Fibroblast of lung (primary cell): ENCODE data around the gene PRKCD. TPM values are rescaled to one million over a fixed set of nuclear protein-coding genes. Genes with fewer than 3 reads are reported as not detected.

ENCODE experiments used
- DNase-seq, 2 donors: peaks; one replicate each; pipeline versions ENCODE4 v3.0.0 to v3.0.0-alpha.2; 2010; ENCODE audit warnings: low read depth in 2 of 2
- H2AFZ ChIP-seq: 2 replicates; pipeline ENCODE4 v1.5.1; 2012; ENCODE audit warnings: low read length, control low read depth, inconsistent platforms
- H3K27ac ChIP-seq: 2 replicates; pipeline ENCODE4 v1.5.1; 2011; ENCODE audit warnings: low read length, control low read depth; ENCODE audit not compliant: insufficient read depth
- H3K27me3 ChIP-seq: 2 replicates; pipeline ENCODE4 v1.5.1; 2011; ENCODE audit warnings: mild to moderate bottlenecking, low read length; ENCODE audit not compliant: control insufficient read depth, insufficient read depth
- H3K36me3 ChIP-seq: 2 replicates; pipeline ENCODE4 v1.5.1; 2011; ENCODE audit warnings: low read length; ENCODE audit not compliant: control insufficient read depth, insufficient read depth
- H3K4me1 ChIP-seq: 2 replicates; pipeline ENCODE4 v1.5.1; 2011; ENCODE audit warnings: low read length; ENCODE audit not compliant: control insufficient read depth, insufficient read depth; ENCODE audit errors: extremely low read depth
- H3K4me2 ChIP-seq: 2 replicates; pipeline ENCODE4 v1.5.1; 2011; ENCODE audit warnings: low read length, control low read depth; ENCODE audit not compliant: insufficient read depth; ENCODE audit errors: extremely low read depth
- H3K4me3 ChIP-seq, 4 experiments: fragments of 200-600 bp in 1 of 4; sonication (generic) in 1 of 4; replicated peaks in 1 of 4; 2 replicates each; pipeline ENCODE4 v1.5.1; 2011 to 2016; ENCODE audit warnings: low read length in 4 of 4, low read depth in 3 of 4, mild to moderate bottlenecking in 3 of 4, control low read depth in 2 of 4, inconsistent platforms in 1 of 4, mixed read lengths in 1 of 4; ENCODE audit not compliant: insufficient read depth in 1 of 4; ENCODE audit errors: control extremely low read depth in 1 of 4
- H3K79me2 ChIP-seq: 2 replicates; pipeline ENCODE4 v1.5.1; 2012; ENCODE audit warnings: mild to moderate bottlenecking, low read length, inconsistent platforms; ENCODE audit not compliant: control insufficient read depth, insufficient read depth
- H3K9ac ChIP-seq: 2 replicates; pipeline ENCODE4 v1.5.1; 2011; ENCODE audit warnings: mild to moderate bottlenecking, low read length, control low read depth; ENCODE audit not compliant: insufficient read depth
- H3K9me3 ChIP-seq: 2 replicates; pipeline ENCODE4 v1.5.1; 2012; ENCODE audit warnings: low read depth, low read length; ENCODE audit not compliant: control insufficient read depth, insufficient read depth
- H4K20me1 ChIP-seq: 2 replicates; pipeline ENCODE4 v1.5.1; 2011; ENCODE audit warnings: low read length; ENCODE audit not compliant: control insufficient read depth, insufficient read depth; ENCODE audit errors: extremely low read depth
- EZH2 ChIP-seq: IDR thresholded peaks from 2 replicates; pipeline ENCODE4 v1.5.1; 2012; ENCODE audit warnings: low read length, control low read depth, mild to moderate bottlenecking; ENCODE audit errors: missing control alignments
- polyA plus RNA-seq, 2 donors: library from polyadenylated mRNA; depleted of rRNA in 1 of 2; stranded (reverse) in 1 of 2; unstranded in 1 of 2; fragments of >200 nt; gene quantifications; 2 replicates each; pipeline ENCODE4 v1.2.1, GENCODE V29; 2011 to 2012; ENCODE audit warnings: missing spikeins in 1 of 2
- total RNA-seq: library from RNA; depleted of rRNA; stranded (reverse); fragments of >200 nt; gene quantifications from 2 replicates; pipeline ENCODE4 v1.2.1, GENCODE V29; 2014
- TF ChIP-seq, protein P1 (sequence below), 2 donors: IDR thresholded peaks in 1 of 2; conservative IDR thresholded peaks in 1 of 2; 1 replicate in 1 of 2; 2 replicates in 1 of 2; pipeline ENCODE4 v1.5.1; 2011 to 2012; ENCODE audit warnings: low read length in 2 of 2, control low read depth in 1 of 2, inconsistent platforms in 1 of 2, low read depth in 1 of 2, mild to moderate bottlenecking in 1 of 2

The PRKCD gene
- total and polyA plus RNA-seq, 2 donors (not counting 1 experiment from before 2014, with no cell fraction given) = 3.8 to 21.2 TPM

DNA sequence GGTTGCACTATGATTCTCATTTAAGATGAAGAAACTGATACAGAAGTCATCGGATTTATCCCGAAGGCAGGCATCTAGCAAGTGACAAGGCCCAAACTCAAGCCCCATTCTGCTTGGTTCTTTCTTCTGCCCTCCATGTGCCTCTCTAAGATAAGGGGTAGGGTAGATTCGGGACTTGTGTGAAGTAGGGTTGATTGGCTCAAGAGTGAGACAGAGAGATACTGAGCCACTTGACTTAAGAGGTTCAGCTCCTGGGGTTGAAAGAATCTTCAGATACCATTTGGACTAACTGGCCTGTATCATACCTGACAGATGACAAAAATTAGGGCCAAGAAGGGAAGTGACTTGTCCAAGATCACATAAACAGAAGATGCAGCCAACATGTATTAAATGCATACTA, 31.7 kb upstream of the PRKCD start:
- H2AFZ ChIP-seq = no peak overlapping the region
- H3K4me1 ChIP-seq = peaks cover 11% of the 10 kb centered on the region
- peak overlapping the region; percentile 88 for H3K27ac ChIP-seq

DNA sequence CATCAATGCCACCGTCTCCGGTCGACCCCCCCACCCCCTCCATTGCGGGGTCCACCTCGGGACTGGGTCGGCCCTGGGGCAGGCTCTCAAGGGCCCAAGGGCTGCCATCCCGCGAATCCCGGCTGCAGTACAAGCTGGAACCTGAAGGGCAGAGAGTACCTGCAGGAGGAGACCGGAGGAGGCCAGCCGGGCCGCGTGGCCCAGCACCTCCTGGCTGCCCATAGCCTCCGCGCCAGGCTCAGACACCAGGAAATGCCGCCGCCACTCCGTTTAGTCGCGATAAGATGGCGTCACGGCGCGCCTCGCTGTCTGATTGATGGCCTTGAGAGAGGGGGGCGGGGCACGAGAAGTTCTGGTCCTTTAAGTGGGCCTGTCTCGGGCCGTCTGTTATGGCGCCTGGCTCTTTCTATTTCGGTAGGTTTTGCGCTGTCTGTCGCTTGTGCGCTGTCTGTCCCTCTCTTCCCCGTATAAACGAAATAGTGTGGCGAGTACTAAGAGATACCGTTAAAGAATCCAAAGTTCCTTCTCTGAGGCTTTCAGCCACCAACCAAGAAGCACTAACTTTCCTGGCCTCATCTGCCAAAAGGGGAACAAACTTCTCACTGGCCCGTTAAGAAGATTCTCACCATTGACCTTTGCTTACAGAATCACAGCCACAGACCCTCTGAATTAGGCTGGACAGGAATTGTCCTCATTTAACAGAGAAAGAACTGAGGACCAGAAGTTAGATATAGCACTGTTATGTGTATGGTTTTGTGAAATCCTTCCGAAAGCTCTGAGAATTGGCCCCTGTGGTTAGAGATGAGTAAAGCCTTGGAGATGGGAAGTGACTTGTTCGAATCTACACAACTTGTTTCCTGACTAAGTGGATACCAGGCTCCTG, 30.6 kb upstream of the PRKCD start, which contains the start of gene RFT1:
RFT1 (minus strand) TSS at position 257 of the 883 bp plus-strand sequence; CDS start at position 222, 35 bp downstream.
- no peaks in the 10 kb centered on the region for H3K9me3 ChIP-seq
- peak; percentile 94 to 96 for DNase-seq
- peak within 1 kb of the TSS; percentile 88 for H3K27ac ChIP-seq
- H3K27me3 ChIP-seq = no peaks in the 10 kb centered on the region
- peak within 1 kb of the TSS; percentile 93 to 98 (median 96) for H3K4me3 ChIP-seq
- H3K36me3 ChIP-seq = no peaks in the 10 kb centered on the region
- H3K4me2 ChIP-seq = peak within 1 kb of the TSS; percentile 97
- peak within 1 kb of the TSS; percentile 80 for H2AFZ ChIP-seq
- no peaks in the 10 kb centered on the region for H4K20me1 ChIP-seq
- H3K79me2 ChIP-seq = peaks cover 19% of the 10 kb centered on the region
- TF ChIP-seq, protein P1, sequence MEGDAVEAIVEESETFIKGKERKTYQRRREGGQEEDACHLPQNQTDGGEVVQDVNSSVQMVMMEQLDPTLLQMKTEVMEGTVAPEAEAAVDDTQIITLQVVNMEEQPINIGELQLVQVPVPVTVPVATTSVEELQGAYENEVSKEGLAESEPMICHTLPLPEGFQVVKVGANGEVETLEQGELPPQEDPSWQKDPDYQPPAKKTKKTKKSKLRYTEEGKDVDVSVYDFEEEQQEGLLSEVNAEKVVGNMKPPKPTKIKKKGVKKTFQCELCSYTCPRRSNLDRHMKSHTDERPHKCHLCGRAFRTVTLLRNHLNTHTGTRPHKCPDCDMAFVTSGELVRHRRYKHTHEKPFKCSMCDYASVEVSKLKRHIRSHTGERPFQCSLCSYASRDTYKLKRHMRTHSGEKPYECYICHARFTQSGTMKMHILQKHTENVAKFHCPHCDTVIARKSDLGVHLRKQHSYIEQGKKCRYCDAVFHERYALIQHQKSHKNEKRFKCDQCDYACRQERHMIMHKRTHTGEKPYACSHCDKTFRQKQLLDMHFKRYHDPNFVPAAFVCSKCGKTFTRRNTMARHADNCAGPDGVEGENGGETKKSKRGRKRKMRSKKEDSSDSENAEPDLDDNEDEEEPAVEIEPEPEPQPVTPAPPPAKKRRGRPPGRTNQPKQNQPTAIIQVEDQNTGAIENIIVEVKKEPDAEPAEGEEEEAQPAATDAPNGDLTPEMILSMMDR (conservative IDR thresholded peaks at IDR 0.05 in 1 of 2, IDR thresholded peaks at IDR 0.05 in 1 of 2; ENCODE audit: low read depth in 1 of 2, low read length in 2 of 2) = no peak
- no peak for TF ChIP-seq EZH2
- peaks cover 11% of the 10 kb centered on the region for H3K4me1 ChIP-seq
- H3K9ac ChIP-seq = peak within 1 kb of the TSS; percentile 88

More for the DNA sequence above, 31.7 kb upstream of the PRKCD start:
- Histone ChIP-seq H3K9me3 (no peaks in the 10 kb centered on the region), H4K20me1 (no peaks in the 10 kb centered on the region), H3K36me3 (no peaks in the 10 kb centered on the region), H3K9ac (peak overlapping the region; percentile 88), H3K4me3 (peak overlapping the region; percentile 93 to 98 (median 96)), H3K4me2 (peak overlapping the region; percentile 97), H3K79me2 (peaks cover 19% of the 10 kb centered on the region), H3K27me3 (no peaks in the 10 kb centered on the region)
- DNase-seq = no peak
- TF ChIP-seq, protein P1 (conservative IDR thresholded peaks at IDR 0.05 in 1 of 2, IDR thresholded peaks at IDR 0.05 in 1 of 2; ENCODE audit: low read depth in 1 of 2, low read length in 2 of 2) = no peak
- no peak for TF ChIP-seq EZH2

DNA sequence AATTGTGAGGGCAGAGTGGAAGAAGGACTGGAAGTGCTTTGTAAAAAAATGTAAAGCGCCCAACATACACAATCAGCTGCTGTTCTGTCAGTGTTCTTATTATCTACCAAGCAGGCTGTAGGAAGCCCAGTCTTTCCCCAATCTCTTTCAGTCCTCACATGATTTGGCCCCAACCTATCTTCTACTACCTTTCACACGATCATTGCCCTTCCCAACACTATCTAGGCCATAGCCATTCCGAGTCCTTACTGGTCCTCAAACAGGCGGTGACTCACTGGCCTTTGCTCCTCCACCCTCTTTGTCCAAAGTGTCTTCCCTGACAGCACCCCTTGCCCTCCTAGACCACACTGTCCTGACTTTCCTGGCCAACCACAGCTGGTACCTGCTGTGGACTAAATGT, 29.9 kb upstream of the PRKCD start:
- H3K9ac ChIP-seq = no peak overlapping the region
- DNase-seq = no peak
- peak overlapping the region; percentile 80 for H2AFZ ChIP-seq

More for the DNA sequence above, 29.9 kb upstream of the PRKCD start:
- Histone ChIP-seq H3K36me3 (no peaks in the 10 kb centered on the region), H3K4me3 (peak overlapping the region in 3 of 4 experiments; percentile 93 to 98 (median 97)), H3K79me2 (peaks cover 19% of the 10 kb centered on the region), H4K20me1 (no peaks in the 10 kb centered on the region), H3K4me2 (peak overlapping the region; percentile 92), H3K27me3 (no peaks in the 10 kb centered on the region), H3K4me1 (peaks cover 11% of the 10 kb centered on the region), H3K27ac (peak overlapping the region; percentile 88), H3K9me3 (no peaks in the 10 kb centered on the region)
- no peak for TF ChIP-seq EZH2
- TF ChIP-seq, protein P1 (conservative IDR thresholded peaks at IDR 0.05 in 1 of 2, IDR thresholded peaks at IDR 0.05 in 1 of 2; ENCODE audit: low read depth in 1 of 2, low read length in 2 of 2) = no peak
